Tibial nerve (tissue), 4 donors: ENCODE results near the gene IST1. TPM values are rescaled to one million over a fixed set of nuclear protein-coding genes. Genes with fewer than 3 reads are reported as not detected.

Source experiments
- DNase-seq, 2 donors: peaks; one replicate each; pipeline ENCODE4 v3.0.0-alpha.2; 2019; ENCODE audit warnings: low spot score in 2 of 2
- H3K27ac ChIP-seq, 4 donors: fragments of 200-600 bp; sonication (generic) in 3 of 4; one replicate each; pipeline ENCODE4 v1.5.1; 2017 to 2019; ENCODE audit warnings: mild to moderate bottlenecking in 1 of 4
- H3K27me3 ChIP-seq, 2 donors: fragments of 200-600 bp; sonication (generic) in 1 of 2; one replicate each; pipeline versions ENCODE4 v1.5.1 to v1.6.0; 2017 to 2019
- H3K36me3 ChIP-seq, 3 donors: fragments of 200-600 bp; sonication (generic); one replicate each; pipeline ENCODE4 v1.5.1; 2018 to 2019
- H3K4me1 ChIP-seq, 4 donors: fragments of 200-600 bp; sonication (generic) in 3 of 4; one replicate each; pipeline ENCODE4 v1.5.1; 2017 to 2019
- H3K4me3 ChIP-seq, 4 donors: fragments of 200-600 bp; sonication (generic) in 3 of 4; one replicate each; pipeline ENCODE4 v1.5.1; 2017 to 2019; ENCODE audit warnings: mild to moderate bottlenecking in 1 of 4, moderate library complexity in 1 of 4
- H3K9me3 ChIP-seq, 4 donors: fragments of 200-600 bp; sonication (generic) in 3 of 4; one replicate each; pipeline ENCODE4 v1.5.1; 2017 to 2019
- CTCF ChIP-seq, 5 experiments: fragments of 200-600 bp in 3 of 5; fragments of 450-650 bp in 2 of 5; sonication (generic) in 3 of 5; IDR thresholded peaks; one replicate each; pipeline ENCODE4 v1.5.1; 2016 to 2019; ENCODE audit warnings: antibody characterized with exemption in 5 of 5, mild to moderate bottlenecking in 3 of 5, moderate library complexity in 2 of 5
- EP300 ChIP-seq, 2 donors: sonication (generic); formaldehyde crosslinking; IDR thresholded peaks; one replicate each; pipeline ENCODE4 v1.6.1; 2017; ENCODE audit warnings: antibody characterized with exemption in 2 of 2, mild to moderate bottlenecking in 1 of 2
- POLR2A ChIP-seq, 2 donors: fragments of 450-650 bp; IDR thresholded peaks; one replicate each; pipeline ENCODE4 v1.6.1; 2017; ENCODE audit warnings: antibody characterized with exemption in 2 of 2, mild to moderate bottlenecking in 2 of 2, moderate library complexity in 2 of 2
- WGBS, 2 donors: methylation state at CpG; one replicate each; pipeline ENCODE4 v1.1.5; 2018; 5-methylcytosine and 5-hydroxymethylcytosine counted together
- total RNA-seq, 4 donors: library from RNA; depleted of rRNA; stranded (reverse); fragments of >200 nt; gene quantifications; one replicate each; pipeline ENCODE4 v1.1.0, GENCODE V29; 2016

The IST1 gene
- total RNA-seq, 4 donors from 2014 or later: 169 to 244 (median 204) TPM

DNA sequence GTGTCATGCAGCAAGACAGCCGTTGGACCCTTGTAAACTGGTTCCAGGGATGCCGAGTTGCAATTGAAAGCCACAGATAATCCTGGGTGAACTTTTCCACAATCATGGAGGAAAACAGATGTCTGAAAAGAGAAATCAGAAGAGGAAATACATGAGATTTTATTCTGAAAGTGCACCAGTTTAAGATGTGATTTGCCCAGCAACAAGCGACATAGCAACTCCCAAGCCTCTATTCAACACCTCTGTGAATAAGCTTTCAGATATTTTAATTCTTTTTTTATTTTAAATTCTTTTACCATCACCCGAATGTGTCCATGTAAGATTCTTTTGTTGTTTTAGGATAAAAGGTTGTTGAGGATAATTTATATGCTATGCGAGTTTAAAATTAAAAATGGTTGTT is 58.8 kb downstream of the IST1 start:
- TF ChIP-seq POLR2A (IDR thresholded peaks at IDR 0.05) (no peak), CTCF (IDR thresholded peaks at IDR 0.05) (no peak), EP300 (IDR thresholded peaks at IDR 0.05) (no peak)
- Histone ChIP-seq H3K27ac (no peak overlapping the region), H3K27me3 (no peaks in the 10 kb centered on the region), H3K36me3 (no peaks in the 10 kb centered on the region), H3K4me3 (no peak overlapping the region), H3K4me1 (no peaks in the 10 kb centered on the region), H3K9me3 (no peaks in the 10 kb centered on the region)
- 81 to 83% methylated on average over 5 of the region's 5 CpGs for WGBS, 2 donors
- no peak for DNase-seq

DNA sequence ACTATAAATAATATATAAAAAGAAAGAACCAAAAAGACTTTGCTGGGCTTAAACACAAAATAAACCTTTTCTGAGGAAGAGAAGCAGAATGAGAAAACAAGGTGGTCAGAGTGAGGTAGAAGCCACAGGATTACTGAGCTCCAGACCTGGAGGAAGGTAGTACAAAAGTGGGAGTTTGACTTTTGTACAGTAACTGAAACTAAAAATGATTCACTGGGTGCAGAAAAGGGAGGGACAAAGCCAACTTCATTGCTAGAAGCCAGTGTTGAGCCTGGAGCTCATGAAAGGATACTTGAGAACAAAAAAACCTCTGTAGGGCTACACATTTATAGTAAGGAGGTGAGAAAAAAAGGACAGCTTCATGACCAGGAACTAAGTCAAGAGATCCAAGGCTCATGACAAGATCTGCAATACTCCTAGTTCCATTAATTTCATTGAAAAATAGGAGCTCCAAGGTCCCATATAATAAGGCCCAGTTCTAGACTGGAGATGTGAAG is 59.4 kb downstream of the IST1 start:
- no peak for DNase-seq
- TF ChIP-seq CTCF (IDR thresholded peaks at IDR 0.05) (no peak), EP300 (IDR thresholded peaks at IDR 0.05) (no peak), POLR2A (IDR thresholded peaks at IDR 0.05) (no peak)
- no peaks in the 10 kb centered on the region for H3K9me3 ChIP-seq
- no peaks in the 10 kb centered on the region for H3K27me3 ChIP-seq
- no peaks in the 10 kb centered on the region for H3K4me1 ChIP-seq
- H3K36me3 ChIP-seq: no peaks in the 10 kb centered on the region
- no peak overlapping the region for H3K27ac ChIP-seq
- H3K4me3 ChIP-seq: no peak overlapping the region

GRCh38 chr16:71956486-71956885 is 61.2 kb downstream of the IST1 start:
- 69 to 84% methylated on average over 3 of the region's 3 CpGs for WGBS, 2 donors

DNA sequence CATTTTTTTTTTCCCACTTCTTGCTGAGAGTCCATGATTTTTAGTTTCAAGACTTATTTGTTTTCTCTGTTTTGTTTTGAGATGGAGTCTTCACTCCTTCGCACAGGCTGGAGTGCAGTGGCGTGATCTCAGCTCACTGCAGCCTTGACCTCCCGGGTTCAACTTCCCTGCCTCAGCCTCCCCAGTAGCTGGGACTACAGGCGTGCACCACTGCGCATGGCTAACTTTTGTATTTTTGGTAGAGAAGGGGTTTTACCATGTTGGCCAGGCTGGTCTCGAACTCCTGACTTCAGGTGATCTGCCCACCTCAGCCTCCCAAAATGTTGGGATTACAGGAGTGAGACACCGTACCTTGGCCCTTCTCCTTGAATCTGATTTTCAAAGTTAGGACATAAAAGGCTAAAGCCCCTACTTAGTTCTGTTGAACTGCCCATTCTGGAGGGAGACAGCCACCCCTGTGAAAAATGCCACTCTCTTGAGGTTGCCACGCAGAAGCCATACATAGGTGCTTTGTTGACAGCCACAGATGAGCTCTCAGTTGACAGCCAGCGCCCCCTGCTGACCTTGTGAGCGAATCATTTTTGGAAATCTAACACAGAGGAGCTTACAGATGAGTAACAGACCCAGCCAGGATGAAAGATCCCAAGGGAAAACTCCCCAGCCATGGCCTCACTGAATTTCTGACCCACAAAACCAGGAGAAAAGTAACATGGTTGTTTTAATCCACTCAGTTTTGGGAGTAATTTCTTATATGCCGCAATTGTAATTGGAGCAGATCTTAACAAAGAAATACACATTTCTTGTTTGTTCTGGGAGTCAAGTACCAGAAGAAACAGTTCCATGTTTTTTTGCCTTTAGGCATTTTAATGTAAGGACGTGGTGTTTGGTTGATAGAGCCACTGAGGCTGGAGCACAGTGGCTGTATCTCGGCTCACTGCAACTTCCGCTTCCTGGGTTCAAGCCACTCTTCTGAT is 66.0 kb downstream of the IST1 start:
- Histone ChIP-seq H3K9me3 (no peaks in the 10 kb centered on the region), H3K27me3 (no peaks in the 10 kb centered on the region), H3K4me1 (no peaks in the 10 kb centered on the region), H3K36me3 (no peaks in the 10 kb centered on the region), H3K27ac (no peak overlapping the region), H3K4me3 (no peak overlapping the region)
- WGBS, 2 donors: 50% methylated on average over 13 to 14 of the region's 14 CpGs
- peak; percentile 62 to 78 (median 74) for TF ChIP-seq CTCF (IDR thresholded peaks at IDR 0.05)
- peak in 1 of 2 donors; percentile 58 for TF ChIP-seq EP300 (IDR thresholded peaks at IDR 0.05)
- TF ChIP-seq POLR2A (IDR thresholded peaks at IDR 0.05): no peak
- DNase-seq: peak; percentile 73 to 89

More at GRCh38 chr16:71956486-71956885, 61.2 kb downstream of the IST1 start:
- TF ChIP-seq EP300 (IDR thresholded peaks at IDR 0.05) (no peak), POLR2A (IDR thresholded peaks at IDR 0.05) (no peak), CTCF (IDR thresholded peaks at IDR 0.05) (no peak)
- Histone ChIP-seq H3K36me3 (no peaks in the 10 kb centered on the region), H3K4me1 (no peaks in the 10 kb centered on the region), H3K4me3 (no peak overlapping the region), H3K9me3 (no peaks in the 10 kb centered on the region), H3K27ac (no peak overlapping the region), H3K27me3 (no peaks in the 10 kb centered on the region)
- no peak for DNase-seq
